SK-N-SH treated with all-trans-retinoic acid at 6 μM for 48 hours (cell line): ENCODE data around the gene WSCD2.

Source experiments
- ATAC-seq: fragments of 200-7000 bp; cut with Tn5 transposase; 3 replicates; pipeline ENCODE4 v1.9.1; 2020; ENCODE audit warnings: mild to moderate bottlenecking, moderate library complexity
- ARNTL ChIP-seq: fragments of 450-650 bp; formaldehyde crosslinking; IDR thresholded peaks from 2 replicates; pipeline ENCODE4 v1.5.0; 2020; ENCODE audit warnings: low read depth, mild to moderate bottlenecking, moderate library complexity, borderline replicate concordance
- BACH2 ChIP-seq: fragments of 250-450 bp; sonication (Bioruptor Pico); IDR thresholded peaks from 2 replicates; pipeline ENCODE4 v1.9.0; 2021; ENCODE audit warnings: mild to moderate bottlenecking, borderline replicate concordance
- CREB5 ChIP-seq: fragments of 250-450 bp; sonication (Bioruptor Pico); IDR thresholded peaks from 2 replicates; pipeline ENCODE4 v1.5.1; 2020; ENCODE audit warnings: low read depth, mild to moderate bottlenecking, moderate library complexity
- CSRNP3 ChIP-seq: fragments of 250-450 bp; sonication (Bioruptor Pico); IDR thresholded peaks from 2 replicates; pipeline ENCODE4 v1.5.1; 2021; ENCODE audit warnings: mild to moderate bottlenecking, moderate library complexity
- ESRRG ChIP-seq: fragments of 250-450 bp; sonication (Bioruptor Pico); IDR thresholded peaks from 2 replicates; pipeline ENCODE4 v1.6.1; 2021; ENCODE audit warnings: mild to moderate bottlenecking
- GLIS3 ChIP-seq: fragments of 250-450 bp; sonication (Bioruptor Pico); IDR thresholded peaks from 2 replicates; pipeline ENCODE4 v1.5.0; 2020; ENCODE audit warnings: mild to moderate bottlenecking, moderate library complexity
- OSR1 ChIP-seq: fragments of 250-450 bp; sonication (Bioruptor Pico); IDR thresholded peaks from 2 replicates; pipeline ENCODE4 v1.8.0; 2022; ENCODE audit warnings: moderate library complexity, mild to moderate bottlenecking, inconsistent platforms
- PATZ1 ChIP-seq: fragments of 250-450 bp; sonication (Bioruptor Pico); IDR thresholded peaks from 2 replicates; pipeline ENCODE4 v1.8.0; 2020; ENCODE audit warnings: mild to moderate bottlenecking, moderate library complexity, borderline replicate concordance
- POU6F1 ChIP-seq: fragments of 250-450 bp; sonication (Bioruptor Pico); IDR thresholded peaks from 2 replicates; pipeline ENCODE4 v1.8.0; 2021; ENCODE audit warnings: low read depth, mild to moderate bottlenecking, moderate library complexity, borderline replicate concordance
- PPARA ChIP-seq: fragments of 250-450 bp; sonication (Bioruptor Pico); IDR thresholded peaks from 2 replicates; pipeline ENCODE4 v1.5.0; 2020; ENCODE audit warnings: mild to moderate bottlenecking, borderline replicate concordance
- RARB ChIP-seq: fragments of 250-450 bp; sonication (Bioruptor Pico); IDR thresholded peaks from 2 replicates; pipeline ENCODE4 v1.8.0; 2021; ENCODE audit warnings: mild to moderate bottlenecking, moderate library complexity
- SNAI2 ChIP-seq: fragments of 250-450 bp; sonication (Bioruptor Pico); IDR thresholded peaks from 2 replicates; pipeline ENCODE4 v1.5.0; 2020; ENCODE audit warnings: mild to moderate bottlenecking, moderate library complexity
- TCF4 ChIP-seq: fragments of 250-450 bp; sonication (Bioruptor Pico); IDR thresholded peaks from 2 replicates; pipeline ENCODE4 v1.8.0; 2021; ENCODE audit warnings: mild to moderate bottlenecking, moderate library complexity, borderline replicate concordance
- TOX ChIP-seq: fragments of 250-450 bp; sonication (Bioruptor Pico); IDR thresholded peaks from 2 replicates; pipeline ENCODE4 v1.8.0; 2021; ENCODE audit warnings: mild to moderate bottlenecking, moderate library complexity, borderline replicate concordance
- TSHZ2 ChIP-seq: fragments of 250-450 bp; sonication (Bioruptor Pico); IDR thresholded peaks from 2 replicates; pipeline ENCODE4 v1.5.0; 2020; ENCODE audit warnings: mild to moderate bottlenecking, moderate library complexity
- ZC3H10 ChIP-seq: fragments of 250-450 bp; sonication (Bioruptor Pico); IDR thresholded peaks from 2 replicates; pipeline ENCODE4 v1.5.1; 2021; ENCODE audit warnings: mild to moderate bottlenecking, moderate library complexity
- ZFP3 ChIP-seq: fragments of 250-450 bp; sonication (Bioruptor Pico); IDR thresholded peaks from 2 replicates; pipeline ENCODE4 v1.5.0; 2020; ENCODE audit warnings: mild to moderate bottlenecking, moderate library complexity
- ZFP30 ChIP-seq: fragments of 450-650 bp; formaldehyde crosslinking; IDR thresholded peaks from 2 replicates; pipeline ENCODE4 v1.5.0; 2022; ENCODE audit warnings: mild to moderate bottlenecking, moderate library complexity
- ZNF565 ChIP-seq: fragments of 450-650 bp; formaldehyde crosslinking; conservative IDR thresholded peaks from 2 replicates; pipeline ENCODE4 v1.5.0; 2020; ENCODE audit warnings: low read depth, mild to moderate bottlenecking, moderate library complexity
- ZNF70 ChIP-seq: fragments of 450-650 bp; formaldehyde crosslinking; IDR thresholded peaks from 2 replicates; pipeline ENCODE4 v1.5.0; 2020; ENCODE audit warnings: mild to moderate bottlenecking, moderate library complexity
- ZNF8 ChIP-seq: fragments of 450-650 bp; formaldehyde crosslinking; IDR thresholded peaks from 2 replicates; pipeline ENCODE4 v1.5.0; 2020; ENCODE audit warnings: mild to moderate bottlenecking, moderate library complexity

The WSCD2 gene

GRCh38 chr12:108205864-108206263, 76.8 kb downstream of the WSCD2 start (continued):
- TF ChIP-seq POU6F1 (CRISPR knock-in tag), result no peak
- no peak for TF ChIP-seq ARNTL
- no peak for TF ChIP-seq ZC3H10 (CRISPR knock-in tag)
- no peak for TF ChIP-seq TOX (CRISPR knock-in tag)
- no peak for TF ChIP-seq ESRRG (CRISPR knock-in tag)
- no peak for TF ChIP-seq BACH2 (CRISPR knock-in tag)
- no peak for TF ChIP-seq RARB (CRISPR knock-in tag)

- ATAC-seq, result no peak
- TF ChIP-seq ZFP3 (peak; percentile 84; the same call in 1 of the 2 replicates), ZNF70 (CRISPR knock-in tag) (no peak)
Measured at GRCh38 chr12:108207791-108208730, 79.0 kb downstream of the WSCD2 start.

- ATAC-seq, result no peak
- TF ChIP-seq ZNF565 (CRISPR knock-in tag) (no peak), CSRNP3 (CRISPR knock-in tag) (no peak), ZFP3 (no peak), RARB (CRISPR knock-in tag) (no peak), PATZ1 (CRISPR knock-in tag) (no peak), OSR1 (CRISPR knock-in tag) (no peak), SNAI2 (no peak), ZC3H10 (CRISPR knock-in tag) (no peak), ZFP30 (CRISPR knock-in tag) (no peak), BACH2 (CRISPR knock-in tag) (no peak), ZNF70 (CRISPR knock-in tag) (no peak), ARNTL (no peak), GLIS3 (no peak), PPARA (CRISPR knock-in tag) (no peak), TOX (CRISPR knock-in tag) (no peak), ZNF8 (CRISPR knock-in tag) (no peak)
- TF ChIP-seq, all 23 proteins: peak for 0
Measured at GRCh38 chr12:108210001-108210400, 80.9 kb downstream of the WSCD2 start.

- no peak for ATAC-seq
- TF ChIP-seq RARB (CRISPR knock-in tag) (no peak), CSRNP3 (CRISPR knock-in tag) (no peak), ZNF565 (CRISPR knock-in tag) (no peak), SNAI2 (no peak), ZFP30 (CRISPR knock-in tag) (no peak), ESRRG (CRISPR knock-in tag) (no peak), TSHZ2 (CRISPR knock-in tag) (no peak), TOX (CRISPR knock-in tag) (no peak), TCF4 (CRISPR knock-in tag) (no peak), POU6F1 (CRISPR knock-in tag) (no peak), CREB5 (CRISPR knock-in tag) (no peak)
Measured at GRCh38 chr12:108211157-108211556, 82.1 kb downstream of the WSCD2 start.
